GM12878 (cell line): ENCODE results near the gene AANAT. TPM values are rescaled to one million over a fixed set of nuclear protein-coding genes. Genes with fewer than 3 reads are reported as not detected.
A peak's percentile ranks its signal among the peaks of the same experiment; 100 is the strongest.

Experiments used
- ATAC-seq: fragments of 200-7000 bp; cut with Tn5 transposase; 3 replicates; pipeline ENCODE4 v1.9.1; 2020; ENCODE audit warnings: mild to moderate bottlenecking, moderate library complexity
- BruUV-seq: library from RNA; stranded (reverse); fragments of 400-500 nt; replicated peaks from 2 replicates; lab custom pipeline; 2021; lab: Mats Ljungman, UMichigan
- CTCF ChIA-PET: fragments of 300-600 bp; sonication (Branson Sonifier 250); formaldehyde crosslinking; extraction: SDS; loops from one replicate; lab custom pipeline; 2021; ENCODE audit warnings: inconsistent platforms; lab: Yijun Ruan, JAX
- POLR2A ChIA-PET: fragments of 350-600 bp; formaldehyde crosslinking; extraction: SDS; loops from one replicate; lab custom pipeline; 2021; ENCODE audit warnings: inconsistent platforms; lab: Charles Lee
- RAD21 ChIA-PET: fragments of 300-600 bp; sonication (Branson Sonifier 250); formaldehyde crosslinking; loops from one replicate; lab custom pipeline; 2023; ENCODE audit warnings: antibody characterized with exemption; ENCODE audit not compliant: unreplicated experiment; lab: Charles Lee
- SMC1A ChIA-PET: fragments of 300-600 bp; sonication (Branson Sonifier 250); formaldehyde crosslinking; loops from one replicate; lab custom pipeline; 2023; ENCODE audit not compliant: unreplicated experiment, uncharacterized antibody; lab: Charles Lee
- DNase-seq: peaks from one replicate; pipeline ENCODE4 v3.0.0-alpha.2; 2011; ENCODE audit warnings: low read depth, low spot score
- FAIRE-seq: peaks from 3 replicates; lab custom pipeline; 2011; peaks lifted over from hg19 to GRCh38; lab: Jason Lieb, UNC
- H2AFZ ChIP-seq: 2 replicates; pipeline ENCODE4 v1.6.0; 2011; ENCODE audit warnings: low read depth, low read length, control low read depth; ENCODE audit not compliant: control insufficient read depth
- H3K27ac ChIP-seq: 2 replicates; pipeline ENCODE4 v1.5.1; 2011; ENCODE audit warnings: control low read depth; ENCODE audit not compliant: control insufficient read depth, insufficient read depth
- H3K27me3 ChIP-seq, 2 experiments: replicated peaks in 1 of 2; 2 replicates each; pipeline versions ENCODE4 v1.6.0 to v1.6.1; 2011; ENCODE audit warnings: low read length in 1 of 2; ENCODE audit not compliant: control insufficient read depth in 2 of 2, insufficient read depth in 2 of 2
- H3K36me3 ChIP-seq, 2 experiments: 2 replicates each; pipeline ENCODE4 v1.5.1; 2011; ENCODE audit warnings: low read length in 1 of 2; ENCODE audit not compliant: control insufficient read depth in 2 of 2, insufficient read depth in 2 of 2
- H3K4me1 ChIP-seq: 2 replicates; pipeline ENCODE4 v1.6.1; 2011; ENCODE audit warnings: mild to moderate bottlenecking, low read length, moderate library complexity, mixed read lengths; ENCODE audit not compliant: control insufficient read depth, insufficient read depth
- H3K4me2 ChIP-seq: 2 replicates; pipeline ENCODE4 v1.6.0; 2011; ENCODE audit warnings: control low read depth; ENCODE audit not compliant: control insufficient read depth, insufficient read depth
- H3K4me3 ChIP-seq: fragments of 200-600 bp; sonication (generic); 2 replicates; pipeline ENCODE4 v1.5.1; 2016
- H3K79me2 ChIP-seq: 2 replicates; pipeline ENCODE4 v1.6.0; 2011; ENCODE audit warnings: low read length; ENCODE audit not compliant: control insufficient read depth, insufficient read depth
- H3K9ac ChIP-seq: 2 replicates; pipeline ENCODE4 v1.8.0; 2011; ENCODE audit warnings: low read length, control low read depth, mixed read lengths; ENCODE audit not compliant: control insufficient read depth, insufficient read depth
- H3K9me3 ChIP-seq: replicated peaks from 3 replicates; pipeline ENCODE4 v1.5.1; 2011; ENCODE audit warnings: mild to moderate bottlenecking, low read length; ENCODE audit not compliant: control insufficient read depth, insufficient read depth
- H4K20me1 ChIP-seq: 2 replicates; pipeline ENCODE4 v1.6.0; 2011; ENCODE audit not compliant: control insufficient read depth, insufficient read depth
- CUX1 ChIP-seq: IDR thresholded peaks from 2 replicates; pipeline ENCODE4 v1.6.1; 2012; ENCODE audit warnings: improper control_type of control experiment, low read depth, low read length; ENCODE audit not compliant: insufficient replicate concordance
- KAT2A ChIP-seq: conservative IDR thresholded peaks from 2 replicates; pipeline ENCODE4 v1.6.1; 2011; ENCODE audit warnings: low read depth, low read length; ENCODE audit not compliant: control insufficient read depth
- POLR2AphosphoS2 ChIP-seq: IDR thresholded peaks from 2 replicates; pipeline ENCODE4 v1.6.1; 2011; ENCODE audit warnings: low read depth, mild to moderate bottlenecking, low read length, improper control_type of control experiment, moderate library complexity
- WGBS: methylation state at CpG from one replicate; pipeline ENCODE4 v1.1.6; 2016; ENCODE audit warnings: low lambda C conversion rate; ENCODE audit not compliant: insufficient replicate concordance, insufficient coverage; ENCODE audit errors: missing lambda C conversion rate; 5-methylcytosine and 5-hydroxymethylcytosine counted together
- in situ Hi-C: fragments of 300-500 bp; cut with MboI; formaldehyde crosslinking; loops from 9 replicates; pipeline ENCODE4 v1.14.3; 2018; ENCODE audit warnings: mixed read lengths
- intact Hi-C: fragments of 100-400 bp; cut with micrococcal nuclease; formaldehyde crosslinking; loops from one replicate; pipeline ENCODE4 v1.14.2; 2022; ENCODE audit not compliant: unreplicated experiment
- polyA plus RNA-seq, 11 experiments: library from polyadenylated mRNA; depleted of rRNA in 4 of 11; unstranded in 6 of 11; stranded (reverse) in 5 of 11; fragments of >200 nt; fragmentation: Nextera tagmentation in 4 of 11; fragmentation: Illumina TruSeq in 1 of 11; extraction: Ambion mirVana in 4 of 11; extraction: Trizol in 1 of 11; gene quantifications; 1 replicate in 1 of 11; 2 replicates in 10 of 11; pipeline versions ENCODE4 v1.2.1 to v1.2.3, GENCODE V29; 2011 to 2016; ENCODE audit warnings: inconsistent platforms in 2 of 11, missing spikeins in 2 of 11, low read depth in 1 of 11
- total RNA-seq, 4 experiments: library from RNA; depleted of rRNA in 3 of 4; stranded (reverse); fragments of >200 nt in 3 of 4; fragmentation: Illumina TruSeq in 1 of 4; extraction: Trizol in 1 of 4; gene quantifications; 2 replicates each; pipeline versions ENCODE4 v1.2.1 to v1.2.3, GENCODE V29; 2013 to 2021

The AANAT gene
- total and polyA plus RNA-seq, 10 of the 15 experiments (the other 5 are each of a cell fraction or from before 2014, with no cell fraction given), result 0.23 TPM; not detected in 9

- H3K4me2 ChIP-seq, result no peak overlapping the region
- H3K9ac ChIP-seq, result no peak overlapping the region
- H3K36me3 ChIP-seq, result peaks cover 2 to 8% of the 10 kb centered on the region in 2 experiments; a peak in 3 of 4 replicates
- no TSS peak for BruUV-seq
- ATAC-seq (peak; percentile 9; the same call in 1 of the 3 replicates), DNase-seq (no peak), FAIRE-seq (no peak)
- peaks cover 6% of the 10 kb centered on the region for H3K4me1 ChIP-seq
- H3K79me2 ChIP-seq, result no peaks in the 10 kb centered on the region
- no peaks in the 10 kb centered on the region for H3K9me3 ChIP-seq
- H3K27ac ChIP-seq, result no peak overlapping the region
- ChIA-PET RAD21 (interaction anchor here (0.7 to 2.7 kb wide), 7 partner anchors 11 to 41 kb away, joined by 3 to 37 read pairs (median 6); partner anchors contain the start of gene RHBDF2), CTCF (interaction anchor here (0.9 to 7.9 kb wide), 10 partner anchors 10 to 70 kb away, joined by 3 to 186 read pairs (median 8); partner anchors contain the start of gene RHBDF2), POLR2A (interaction anchor here (0.6 to 2.4 kb wide), 2 partner anchors 31 to 35 kb away, joined by 5 to 9 read pairs; no protein-coding TSS in a partner anchor), SMC1A (interaction anchor here (0.8 to 4.6 kb wide), 9 partner anchors 9 to 52 kb away, joined by 3 to 35 read pairs (median 7); no protein-coding TSS in a partner anchor)
- in situ Hi-C loops, result loop anchor here (5.0 kb wide), 1 partner anchor 39 kb away; no protein-coding TSS in a partner anchor
- TF ChIP-seq CUX1, result no peak
- TF ChIP-seq KAT2A, result no peak
- TF ChIP-seq POLR2AphosphoS2, result 0 out of 2 replicates have a peak, but pooled peaks have one; percentile 34
- H2AFZ ChIP-seq, result no peak overlapping the region
- intact Hi-C loops, result no loop called here
- H3K4me3 ChIP-seq, result no peak overlapping the region
- 5% methylated on average over 7 of the region's 8 CpGs for WGBS
- no peaks in the 10 kb centered on the region for H3K27me3 ChIP-seq
- H4K20me1 ChIP-seq, result no peaks in the 10 kb centered on the region
Observed at GRCh38 chr17:76467809-76468633, 618 bp downstream of the AANAT start.
